GM23248 (cell line): ENCODE measurements around the gene SSTR5.

Source experiments
- EZH2 ChIP-seq: fragments of 200-600 bp; sonication (generic); IDR thresholded peaks from 2 replicates; pipeline ENCODE4 v1.6.1; 2018; ENCODE audit warnings: antibody characterized with exemption, mild to moderate bottlenecking; ENCODE audit not compliant: insufficient read depth, poor library complexity, severe bottlenecking
- EZH2phosphoT487 ChIP-seq: fragments of 200-600 bp; sonication (generic); IDR thresholded peaks from 2 replicates; pipeline ENCODE4 v1.6.1; 2018; ENCODE audit warnings: antibody characterized with exemption, moderate library complexity, mild to moderate bottlenecking, low read depth; ENCODE audit not compliant: insufficient read depth

- TF ChIP-seq EZH2phosphoT487, result no peak
- no peak for TF ChIP-seq EZH2
Observed at GRCh38 chr16:1124795-1125194, 52.2 kb downstream of the SSTR5 start.
